Stimulated activated CD8-positive, alpha-beta memory T cell treated with anti-CD3 and anti-CD28 coated beads, Interleukin-15, amount 100 ng/mL, for 4 hours (primary cell): ENCODE data around the gene SLC4A9.
A peak's percentile ranks its signal among the peaks of the same experiment; 100 is the strongest.
"Not testable (repeated sequence)": the region's sequence is repeated elsewhere in the genome, so short reads cannot be mapped to it uniquely, and the experiment has no call there.

Experiments
- DNase-seq, 2 donors: peaks; one replicate each; pipeline ENCODE4 v3.0.0-alpha.2; 2020; ENCODE audit warnings: low read depth in 2 of 2

SLC4A9 gene

GRCh38 chr5:140400730-140401361 lies 40.9 kb downstream of the SLC4A9 start:
- peak; percentile 69 to 80 for DNase-seq

DNA sequence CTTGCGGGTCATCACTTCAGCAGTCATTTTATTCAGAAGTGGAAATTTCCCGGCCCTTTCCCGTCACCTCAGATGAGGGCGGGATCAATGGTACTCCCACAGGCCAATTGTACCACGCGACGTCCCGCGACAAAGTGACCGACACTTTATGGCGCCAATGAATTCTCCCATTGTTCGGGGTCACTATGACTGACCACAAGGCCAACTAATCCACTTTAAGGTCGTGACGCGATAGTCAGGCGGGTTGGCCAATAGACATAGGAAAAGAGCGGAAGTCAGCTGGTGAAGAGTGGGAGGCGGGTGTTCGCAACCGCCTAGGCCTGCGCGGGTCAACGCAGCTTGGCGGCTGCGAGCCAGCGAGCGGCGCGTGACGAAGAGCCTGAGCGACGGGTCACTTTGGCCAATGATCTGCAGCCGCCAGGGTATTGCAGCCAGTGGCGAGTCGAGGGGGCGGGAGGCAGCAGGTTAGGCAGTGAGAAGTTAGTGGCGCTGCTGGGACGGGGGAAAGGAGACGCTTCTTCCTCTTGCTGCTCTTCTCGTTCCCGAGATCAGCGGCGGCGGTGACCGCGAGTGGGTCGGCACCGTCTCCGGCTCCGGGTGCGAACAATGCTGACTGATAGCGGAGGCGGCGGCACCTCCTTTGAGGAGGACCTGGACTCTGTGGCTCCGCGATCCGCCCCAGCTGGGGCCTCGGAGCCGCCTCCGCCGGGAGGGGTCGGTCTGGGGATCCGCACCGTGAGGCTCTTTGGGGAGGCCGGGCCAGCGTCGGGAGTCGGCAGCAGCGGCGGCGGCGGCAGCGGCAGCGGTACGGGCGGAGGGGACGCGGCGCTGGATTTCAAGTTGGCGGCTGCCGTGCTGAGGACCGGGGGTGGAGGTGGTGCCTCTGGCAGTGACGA lies 41.6 kb downstream of the SLC4A9 start, which contains the start of gene ANKHD1:
ANKHD1 (plus strand) TSS at position 472 of the 896 bp plus-strand sequence; CDS start at position 607, 135 bp downstream.
- peak; percentile 94 to 96 for DNase-seq

- DNase-seq = peak; percentile 22 to 35
Measured at GRCh38 chr5:140402258-140403074, 42.5 kb downstream of the SLC4A9 start.

- DNase-seq = no peak
Measured at GRCh38 chr5:140403613-140404012, 43.6 kb downstream of the SLC4A9 start.

- DNase-seq = no peak
Measured at GRCh38 chr5:140408750-140409241, 48.8 kb downstream of the SLC4A9 start.

DNA sequence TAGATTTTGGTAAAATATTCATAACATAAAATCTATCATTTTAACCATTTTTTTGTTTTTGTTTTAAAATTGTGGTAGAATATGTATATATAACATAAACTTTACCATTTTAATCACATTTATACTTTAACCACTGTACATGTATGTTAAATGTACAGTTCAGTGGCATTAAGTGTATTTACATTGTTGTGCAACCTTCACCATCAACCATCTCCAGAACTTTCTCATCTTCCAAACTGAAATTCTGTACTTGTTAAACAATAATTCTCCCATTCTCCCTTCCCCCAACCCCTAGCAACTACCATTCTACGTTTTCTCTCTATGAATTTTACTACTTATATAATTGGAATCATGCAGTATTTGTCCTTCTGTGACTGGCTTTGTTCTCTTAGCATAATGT lies 53.2 kb downstream of the SLC4A9 start:
- DNase-seq = no peak

- DNase-seq = no peak
Measured at GRCh38 chr5:140417235-140417634, 57.2 kb downstream of the SLC4A9 start.

GRCh38 chr5:140418862-140419520 lies 59.0 kb downstream of the SLC4A9 start:
- no peak for DNase-seq

GRCh38 chr5:140420226-140420570 lies 60.2 kb downstream of the SLC4A9 start:
- DNase-seq = no peak

- DNase-seq = no peak
Measured at GRCh38 chr5:140420665-140421361, 60.8 kb downstream of the SLC4A9 start.

- not testable (repeated sequence) for DNase-seq
Measured at GRCh38 chr5:140421375-140421774, 61.4 kb downstream of the SLC4A9 start.

GRCh38 chr5:140423609-140424008 lies 63.6 kb downstream of the SLC4A9 start:
- no peak for DNase-seq

DNA sequence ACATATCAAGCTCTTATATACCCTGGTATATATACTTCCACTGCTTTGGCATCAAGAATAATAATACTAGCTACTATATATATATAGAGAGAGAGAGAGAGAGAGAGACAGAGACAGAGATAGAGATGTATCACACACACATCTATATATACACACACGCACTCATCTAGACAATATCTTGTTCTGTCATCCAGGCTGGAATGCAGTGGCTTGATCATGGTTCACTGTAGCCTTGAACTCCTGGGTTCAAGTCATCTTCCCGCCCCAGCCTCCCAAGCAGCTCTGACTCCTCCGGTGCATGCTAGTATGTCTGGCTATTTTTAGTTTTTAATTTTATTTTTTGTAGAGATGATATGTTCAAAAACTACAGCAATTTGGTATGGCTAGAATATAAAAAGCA lies 64.1 kb downstream of the SLC4A9 start:
- no peak for DNase-seq
